GM18861 (cell line): Measurements from ENCODE around the gene MPST.

Experiments
- ATAC-seq: cut with Tn5 transposase; IDR thresholded peaks from one replicate; pipeline ENCODE4 v1.9.1; 2021; ENCODE audit not compliant: unreplicated experiment

MPST gene

DNA sequence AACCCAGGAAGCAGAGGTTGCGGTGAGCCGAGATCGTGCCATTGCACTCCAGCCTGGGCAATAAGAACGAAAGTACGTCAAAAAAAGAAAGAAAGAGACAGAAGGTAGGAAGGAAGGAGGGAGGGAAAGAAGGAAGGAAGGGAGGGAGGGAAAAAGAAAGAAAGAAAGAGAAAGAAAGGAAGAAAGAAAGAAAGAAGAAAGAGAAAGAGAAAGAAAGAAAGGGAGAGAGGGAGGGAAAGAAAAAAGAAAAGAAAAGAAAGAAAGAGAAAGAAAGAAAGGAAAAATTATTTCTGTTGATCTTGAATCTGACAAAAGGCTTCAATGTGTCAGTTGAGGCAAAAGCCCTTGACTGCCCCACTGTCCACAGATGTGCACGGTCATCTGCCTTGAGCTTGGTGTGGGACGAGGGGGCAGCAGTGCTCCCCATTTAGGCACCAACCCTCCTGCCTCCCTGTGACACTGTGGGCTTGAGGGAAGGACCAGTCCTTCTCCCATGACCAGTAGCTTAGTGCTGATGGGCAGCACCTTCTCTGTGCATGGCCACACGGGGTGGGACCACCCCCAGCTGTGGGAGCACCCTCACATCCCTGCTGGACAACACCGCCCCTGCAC, 56.4 kb downstream of the MPST start:
- no peak for ATAC-seq

DNA sequence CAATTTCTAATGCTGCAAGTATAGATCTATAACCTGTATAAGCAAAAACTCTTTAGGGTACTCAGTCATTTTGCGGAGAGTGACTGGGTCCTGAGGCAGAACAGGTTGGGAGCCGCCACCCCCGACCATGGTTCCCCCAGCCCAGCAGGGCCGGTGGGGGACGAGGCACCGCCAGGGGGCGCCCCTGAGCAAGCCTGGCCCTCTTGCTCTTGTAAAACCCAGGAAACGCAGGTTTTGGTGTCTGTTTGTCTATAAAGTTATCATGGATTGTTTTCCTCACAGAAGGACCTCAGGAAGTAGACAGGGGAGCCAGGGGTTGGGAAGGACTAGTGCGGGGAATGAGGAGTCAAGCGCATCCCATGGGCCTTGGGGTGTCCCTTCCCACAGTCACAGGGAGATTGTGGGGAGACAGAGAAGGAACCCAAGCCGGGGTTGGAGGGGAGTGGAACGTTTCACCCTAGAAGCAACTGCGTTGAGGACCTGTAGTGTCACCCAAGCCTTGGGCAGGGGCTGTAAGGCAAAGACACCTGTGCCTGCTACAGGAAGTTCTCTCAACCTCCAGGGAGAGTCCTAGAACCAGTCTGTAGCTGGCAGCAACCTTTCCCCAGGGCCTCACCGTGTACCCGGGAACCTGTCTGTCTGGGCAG, 58.4 kb downstream of the MPST start:
- no peak for ATAC-seq

DNA sequence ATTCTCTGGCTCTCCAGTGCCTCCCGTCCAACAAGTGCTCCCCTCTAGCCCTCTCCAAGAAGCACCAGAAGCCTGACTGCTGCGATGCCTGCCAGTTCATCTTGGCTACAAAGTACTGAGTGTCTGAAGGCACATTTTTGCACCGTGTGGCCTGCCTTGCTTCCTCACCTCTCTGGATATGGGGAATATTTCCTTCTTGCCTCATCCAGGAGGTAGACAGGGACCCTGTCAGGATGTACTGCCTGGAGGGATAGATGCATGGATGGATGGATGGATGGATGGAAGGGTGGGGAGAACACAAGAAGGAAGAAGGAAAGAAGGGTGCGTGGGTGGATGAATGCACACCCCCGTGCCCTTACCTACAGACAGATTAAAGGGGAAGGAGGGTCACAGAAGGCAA, 59.6 kb downstream of the MPST start:
- ATAC-seq, result no peak
